ENCODE results near the gene HECTD4. TPM values are rescaled to one million over a fixed set of nuclear protein-coding genes. Genes with fewer than 3 reads are reported as not detected.
A peak's percentile ranks its signal among the peaks of the same experiment; 100 is the strongest.

The HECTD4 gene
- total RNA-seq, 1 experiment from 2014 or later, result 24.6 TPM

GRCh38 chr12:112199136-112199535 is 183.1 kb downstream of the HECTD4 start:
- H3K79me2 ChIP-seq (ENCODE audit: low read length), result no peaks in the 10 kb centered on the region
- H3K4me1 ChIP-seq (ENCODE audit: insufficient read depth, low read length), result no peaks in the 10 kb centered on the region
- intact Hi-C loops (cut with micrococcal nuclease), result loop anchor here (5.0 kb wide), 1 partner anchor 213 kb away; no protein-coding TSS in a partner anchor
- H3K27ac ChIP-seq (ENCODE audit: low read length), result no peak overlapping the region
- H3K9me2 ChIP-seq (replicated peaks; ENCODE audit: low read length), result no peaks in the 10 kb centered on the region
- no peak overlapping the region for H3K4me3 ChIP-seq (ENCODE audit: low read length)
- H4K20me1 ChIP-seq (ENCODE audit: low read length), result no peaks in the 10 kb centered on the region
- no peak overlapping the region for H2AFZ ChIP-seq (ENCODE audit: low read length)
- BruUV-seq (replicated peaks), result no TSS peak
- no peak for TF ChIP-seq EZH2 (IDR thresholded peaks at IDR 0.05; ENCODE audit: low read length, unreplicated experiment)
- no peak for TF ChIP-seq EZH2phosphoT487 (IDR thresholded peaks at IDR 0.05; ENCODE audit: borderline replicate concordance, low read length)
- TF ChIP-seq CTCF (conservative IDR thresholded peaks at IDR 0.05; ENCODE audit: low read depth, low read length), result no peak
- no peak for DNase-seq
- ChIA-PET CTCF (interaction anchor here (1.6 kb wide), 1 partner anchor 188 kb away, joined by 31 read pairs; no protein-coding TSS in a partner anchor), POLR2A (ENCODE audit: unreplicated experiment) (no interaction called here)
- H3K36me3 ChIP-seq (ENCODE audit: low read depth, low read length), result peaks cover 14% of the 10 kb centered on the region; the same call in 1 of the 2 replicates
- no peak overlapping the region for H3K4me2 ChIP-seq (ENCODE audit: low read length)
- ATAC-seq, result no peak
- H3K9me3 ChIP-seq (ENCODE audit: low read length), result no peaks in the 10 kb centered on the region
- no peaks in the 10 kb centered on the region for H3K27me3 ChIP-seq (ENCODE audit: low read length)
- no peaks in the 10 kb centered on the region for H3F3A ChIP-seq (ENCODE audit: low read length, unreplicated experiment)
- H3K9ac ChIP-seq (ENCODE audit: low read length), result no peak overlapping the region

- no TSS peak for BruUV-seq (replicated peaks)
These were observed 184.0 kb downstream of the HECTD4 start for GRCh38 chr12:112198120-112198733.

More at GRCh38 chr12:112198120-112198733, 184.0 kb downstream of the HECTD4 start:
- Histone ChIP-seq H3K27me3 (ENCODE audit: low read length) (no peaks in the 10 kb centered on the region), H3K9me3 (ENCODE audit: low read length) (no peaks in the 10 kb centered on the region), H3K36me3 (ENCODE audit: low read depth, low read length) (peaks cover 10% of the 10 kb centered on the region; the same call in 1 of the 2 replicates), H3K4me1 (ENCODE audit: insufficient read depth, low read length) (no peaks in the 10 kb centered on the region), H3K27ac (ENCODE audit: low read length) (no peak overlapping the region), H3F3A (ENCODE audit: low read length, unreplicated experiment) (no peaks in the 10 kb centered on the region), H3K9ac (ENCODE audit: low read length) (no peak overlapping the region), H3K4me3 (ENCODE audit: low read length) (no peak overlapping the region), H4K20me1 (ENCODE audit: low read length) (no peaks in the 10 kb centered on the region), H3K79me2 (ENCODE audit: low read length) (no peaks in the 10 kb centered on the region), H2AFZ (ENCODE audit: low read length) (no peak overlapping the region), H3K9me2 (replicated peaks; ENCODE audit: low read length) (no peaks in the 10 kb centered on the region), H3K4me2 (ENCODE audit: low read length) (no peak overlapping the region)
- TF ChIP-seq EZH2phosphoT487 (IDR thresholded peaks at IDR 0.05; ENCODE audit: borderline replicate concordance, low read length), result no peak
- peak; percentile 90 for TF ChIP-seq CTCF (conservative IDR thresholded peaks at IDR 0.05; ENCODE audit: low read depth, low read length)
- DNase-seq (peak; percentile 82), ATAC-seq (peak; percentile 99)
- intact Hi-C loops (cut with micrococcal nuclease), result loop anchor here (1.0 to 5.0 kb wide), 2 partner anchors 189 to 214 kb away; no protein-coding TSS in a partner anchor
- CTCF ChIA-PET, result interaction anchor here (0.6 to 1.6 kb wide), 7 partner anchors 86 to 253 kb away, joined by 3 to 31 read pairs (median 4); no protein-coding TSS in a partner anchor
- POLR2A ChIA-PET (ENCODE audit: unreplicated experiment), result interaction anchor here (0.5 to 0.6 kb wide), 2 partner anchors 19 to 89 kb away, joined by 6 to 15 read pairs; no protein-coding TSS in a partner anchor

Data from PC-3 (cell line).